ENCODE results near the gene ATXN1L.

GRCh38 chr16:71885261-71885650, 39.5 kb downstream of the ATXN1L start:
- TF ChIP-seq CTCF (IDR thresholded peaks at IDR 0.05) (no peak), POLR2AphosphoS5 (IDR thresholded peaks at IDR 0.05) (no peak), POLR2A (IDR thresholded peaks at IDR 0.05) (no peak), EP300 (IDR thresholded peaks at IDR 0.05) (no peak)
